ENCODE results near the gene NEO1.
"Not testable (repeated sequence)": the region's sequence is repeated elsewhere in the genome, so short reads cannot be mapped to it uniquely, and the experiment has no call there.

The NEO1 gene

DNA sequence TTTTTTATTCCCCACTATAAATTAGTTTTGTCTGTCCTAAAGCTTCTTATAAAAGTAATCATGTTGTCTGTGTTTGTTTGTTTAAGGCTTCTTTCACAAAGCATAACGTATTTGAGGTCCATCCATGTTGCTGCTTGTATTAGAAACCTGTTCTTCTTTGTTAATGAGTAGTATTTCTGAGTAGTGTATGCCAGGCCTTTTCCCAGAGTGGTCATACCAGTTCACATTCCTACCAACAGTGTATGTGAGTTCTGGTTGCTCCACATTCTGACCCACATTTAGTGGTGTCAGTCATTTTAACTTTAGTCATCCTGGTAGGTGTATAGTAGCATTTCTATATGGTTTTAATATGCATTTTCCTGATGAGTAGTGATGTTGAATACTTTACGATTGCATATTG lies 98.6 kb downstream of the NEO1 start:
- no peak for DNase-seq

DNA sequence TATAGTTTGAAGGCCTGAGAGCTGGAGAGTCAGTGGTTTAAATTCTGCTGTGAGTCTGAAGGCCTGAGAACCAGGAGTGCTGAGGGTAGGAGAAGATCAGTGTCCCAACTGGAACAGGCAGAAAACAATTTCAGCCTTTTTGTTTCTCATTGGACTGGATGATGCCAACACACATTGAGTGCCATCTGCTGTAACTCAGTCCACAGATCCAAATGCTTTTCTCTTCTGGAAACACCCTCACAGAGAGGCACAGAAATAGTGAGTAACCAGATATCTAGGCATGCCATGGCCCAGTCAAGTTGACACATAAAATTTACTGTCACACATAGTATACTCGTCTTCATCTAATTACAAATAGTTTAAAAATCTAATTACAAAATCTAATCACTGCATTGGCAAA lies 100.8 kb downstream of the NEO1 start:
- DNase-seq: no peak

DNA sequence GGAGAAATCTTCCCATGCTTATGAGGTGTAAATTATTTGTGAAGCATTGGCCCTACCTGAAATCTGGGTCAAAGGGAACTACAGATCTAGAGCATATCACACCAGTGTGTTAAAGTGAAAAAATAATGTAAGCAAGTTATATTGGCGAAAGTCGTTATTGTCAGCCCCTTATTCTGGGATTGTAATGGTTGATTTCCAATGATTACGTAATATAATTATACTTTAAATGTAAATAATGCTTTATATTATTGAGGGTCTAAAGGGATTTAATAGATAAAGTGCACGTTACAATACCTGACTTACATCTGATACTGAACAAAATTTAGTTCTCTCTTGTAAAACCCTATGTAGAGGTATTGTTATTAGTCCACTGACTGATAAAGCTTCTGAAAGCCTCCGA lies 101.2 kb downstream of the NEO1 start:
- no peak for DNase-seq

DNA sequence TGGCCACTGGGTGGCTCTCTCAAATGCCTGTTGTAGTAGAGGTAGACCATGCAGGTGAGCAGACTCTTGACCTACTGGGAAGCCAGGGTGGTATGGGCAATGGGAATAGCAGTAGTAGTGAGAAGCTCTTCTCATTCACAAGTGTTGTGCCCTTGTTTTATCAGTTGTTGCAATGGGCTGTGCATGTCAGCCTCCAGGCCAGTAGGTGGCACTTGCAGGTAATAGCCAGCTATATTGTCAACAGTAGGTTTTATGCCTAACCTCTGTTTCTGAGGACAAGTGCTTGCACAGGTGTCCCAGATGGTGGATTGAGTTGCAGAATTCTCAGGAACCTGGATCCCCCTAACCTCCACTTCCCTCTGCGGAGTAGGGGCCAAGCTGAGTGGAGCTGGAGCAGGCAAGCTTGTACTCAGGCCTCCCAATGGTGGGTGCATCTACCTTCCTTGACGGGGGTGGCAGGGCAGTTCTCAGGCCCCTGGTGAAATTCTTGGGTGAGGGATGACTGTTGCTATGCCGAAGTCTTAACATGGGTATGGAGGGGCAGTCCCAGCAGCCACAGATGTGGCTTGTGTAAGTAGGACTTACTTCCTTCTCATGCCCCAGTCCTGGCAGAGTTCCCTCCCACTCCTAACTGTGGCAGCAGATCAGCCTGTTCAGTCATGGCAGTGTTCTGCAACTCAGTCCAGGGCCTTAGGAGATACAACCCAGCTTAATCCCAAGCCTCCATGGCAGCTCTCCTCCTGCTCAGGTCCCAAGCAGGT lies 104.3 kb downstream of the NEO1 start:
- DNase-seq: no peak

DNA sequence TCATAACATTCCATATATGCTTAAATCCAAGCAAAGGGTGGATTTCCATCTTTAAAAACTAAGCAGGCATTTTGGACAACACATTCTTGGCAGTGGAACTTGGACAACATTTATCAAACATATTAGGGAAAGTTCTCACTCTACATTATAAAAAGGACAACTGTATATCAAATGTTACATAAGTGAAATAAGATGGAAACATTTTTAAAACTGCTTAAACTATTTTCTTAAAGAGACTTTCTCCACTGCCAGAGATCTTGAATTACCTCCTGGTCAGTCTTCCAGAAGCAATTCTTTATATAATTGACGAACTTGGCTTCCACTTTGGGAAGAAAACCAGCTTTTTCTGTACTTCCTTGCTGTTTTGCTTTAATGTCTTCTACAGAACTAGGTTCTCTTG lies 109.3 kb downstream of the NEO1 start:
- DNase-seq: no peak

DNA sequence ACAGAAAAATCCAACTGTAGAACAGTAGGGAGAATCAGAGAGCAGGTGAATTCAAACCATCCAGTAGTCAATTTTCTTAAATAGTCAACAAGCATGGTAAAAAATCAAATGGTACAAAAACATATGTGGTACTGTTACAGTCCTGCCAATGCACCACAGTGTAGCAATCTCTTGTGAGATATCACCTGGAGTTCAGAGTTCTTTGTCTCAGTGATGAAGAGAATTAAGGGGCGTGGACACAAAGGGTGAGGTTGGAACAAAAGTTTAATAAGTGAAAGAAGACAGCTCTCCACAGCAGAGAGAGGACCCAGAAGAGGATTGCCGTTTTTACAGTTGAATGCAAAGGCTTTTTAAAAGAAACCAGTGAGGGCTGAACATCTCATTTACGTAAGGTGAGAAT lies 113.2 kb downstream of the NEO1 start:
- DNase-seq: no peak

DNA sequence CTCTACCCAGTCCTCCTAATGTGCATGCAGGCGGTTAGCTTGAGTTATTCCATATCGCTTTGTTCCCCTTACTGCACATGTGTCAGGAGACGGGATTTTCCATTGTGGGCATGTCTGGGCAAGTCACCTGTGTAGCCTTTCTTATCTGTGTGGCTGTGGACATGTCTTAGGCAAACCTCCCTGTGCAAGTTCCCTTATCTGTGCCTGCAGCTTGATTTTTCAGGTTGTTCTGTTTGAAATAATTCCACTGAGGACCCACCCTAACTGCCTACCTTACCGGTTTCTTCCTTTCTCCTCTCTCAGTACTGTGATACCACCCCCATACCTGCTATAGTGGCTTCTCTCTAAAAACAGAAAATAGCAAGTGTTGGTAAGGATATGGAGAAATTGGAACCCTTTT lies 113.6 kb downstream of the NEO1 start:
- DNase-seq: no peak

DNA sequence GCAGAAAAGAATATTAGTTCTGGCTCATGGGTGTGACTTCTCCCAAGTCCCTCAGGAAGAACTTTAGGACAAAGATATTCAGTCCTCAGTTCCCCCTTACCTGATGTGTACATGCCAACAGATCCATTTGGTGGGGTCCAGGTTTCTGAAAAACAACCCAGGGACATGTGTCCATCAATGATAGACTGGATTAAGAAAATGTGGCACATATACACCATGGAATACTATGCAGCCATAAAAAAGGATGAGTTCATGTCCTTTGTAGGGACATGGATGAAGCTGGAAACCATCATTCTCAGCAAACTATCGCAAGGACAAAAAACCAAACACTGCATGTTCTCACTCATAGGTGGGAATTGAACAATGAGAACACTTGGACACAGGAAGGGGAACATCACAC lies 114.4 kb downstream of the NEO1 start:
- DNase-seq: not testable (repeated sequence)

DNA sequence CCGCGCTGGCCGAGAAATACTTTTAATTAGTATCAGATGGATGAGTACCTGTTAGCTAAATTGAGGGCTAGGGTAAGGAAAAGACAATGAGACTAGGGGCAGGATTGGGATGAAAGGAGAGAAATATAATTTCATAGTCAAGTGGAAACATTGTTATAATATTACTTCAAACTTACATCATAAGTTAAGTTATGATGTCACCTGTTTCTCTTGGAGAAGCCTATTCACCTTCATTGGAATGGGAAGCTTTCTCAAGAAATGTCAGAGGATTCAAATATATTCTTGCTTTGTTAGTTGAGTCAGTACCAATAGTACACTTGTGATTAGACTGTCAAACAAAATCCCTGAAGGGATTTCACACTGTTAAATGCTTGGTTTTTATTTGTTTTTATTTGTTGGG lies 116.2 kb downstream of the NEO1 start:
- no peak for DNase-seq

DNA sequence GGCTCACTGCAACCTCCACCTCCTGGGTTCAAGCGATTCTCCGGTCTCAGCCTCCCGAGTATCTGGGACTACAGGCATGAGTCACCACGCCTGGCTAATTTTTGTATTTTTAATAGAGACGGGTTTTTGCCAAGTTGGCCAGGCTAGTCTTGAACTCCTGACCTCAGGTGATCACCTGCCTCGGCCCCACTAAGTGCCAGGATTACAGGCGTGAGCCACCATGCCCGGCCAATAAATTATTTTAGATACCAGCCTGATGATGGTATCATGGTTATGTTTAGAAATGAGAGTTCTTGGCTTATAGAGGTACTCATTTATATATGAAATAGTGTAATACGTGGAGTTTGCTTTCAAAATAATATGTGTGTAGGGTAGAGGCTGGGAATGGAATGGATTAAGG lies 119.4 kb downstream of the NEO1 start:
- no peak for DNase-seq

DNA sequence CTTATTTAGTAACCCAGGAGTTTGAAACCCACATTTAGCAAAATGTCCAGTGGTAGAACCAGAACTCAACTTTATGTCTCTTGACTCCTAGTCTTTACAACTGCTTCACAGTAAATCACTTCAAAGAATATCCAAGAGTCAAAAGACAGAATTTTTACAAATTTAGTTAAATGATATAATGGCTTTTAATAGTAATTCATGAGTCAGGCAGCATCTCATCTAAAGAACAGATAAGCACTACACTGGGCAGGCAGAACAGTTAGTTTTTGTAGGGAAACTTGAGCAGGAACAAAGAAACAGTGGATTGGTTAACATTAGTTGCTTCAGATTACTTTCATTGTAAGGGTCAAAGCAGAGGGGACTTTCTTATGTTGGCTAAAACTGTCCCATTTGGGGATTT lies 120.2 kb downstream of the NEO1 start:
- DNase-seq: no peak

DNA sequence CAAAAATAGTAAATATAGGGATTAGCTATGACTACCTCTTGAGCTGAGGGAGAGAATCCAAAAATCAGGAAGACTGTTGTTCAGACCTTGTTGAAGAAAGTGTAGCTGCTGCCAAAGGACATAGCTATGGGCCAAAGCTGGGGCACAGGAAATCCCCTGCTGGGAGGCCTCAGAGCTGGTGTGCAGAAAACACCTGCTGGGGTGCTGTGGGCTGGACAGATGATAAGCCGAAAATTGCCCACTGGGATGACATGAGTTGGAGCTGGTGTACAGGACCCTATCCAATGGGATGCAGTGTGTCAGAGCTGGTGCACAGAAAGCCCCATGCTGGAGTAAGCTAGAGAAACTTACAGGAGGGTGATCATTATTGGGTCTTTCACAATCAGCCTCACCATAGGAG lies 121.9 kb downstream of the NEO1 start:
- peak; percentile 5 for DNase-seq

DNA sequence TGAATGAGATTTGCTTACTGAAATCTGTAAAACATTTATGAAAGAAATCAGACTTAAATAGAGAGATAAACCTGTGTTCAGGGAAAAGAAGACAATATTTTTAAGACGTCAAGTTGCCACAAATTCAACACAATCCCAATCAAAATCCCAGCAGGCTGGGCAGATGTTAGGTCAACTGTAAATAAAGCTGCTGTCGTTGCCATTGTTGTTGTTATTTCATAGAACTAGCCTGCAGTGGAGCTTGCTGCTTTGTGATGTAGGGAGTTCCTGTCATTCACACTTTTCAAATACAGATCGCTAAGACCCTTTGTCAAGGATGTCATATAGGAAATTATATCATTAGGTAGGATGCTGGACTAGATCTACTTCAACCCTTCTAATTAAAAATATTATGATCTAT lies 123.1 kb downstream of the NEO1 start:
- peak; percentile 67 for DNase-seq

DNA sequence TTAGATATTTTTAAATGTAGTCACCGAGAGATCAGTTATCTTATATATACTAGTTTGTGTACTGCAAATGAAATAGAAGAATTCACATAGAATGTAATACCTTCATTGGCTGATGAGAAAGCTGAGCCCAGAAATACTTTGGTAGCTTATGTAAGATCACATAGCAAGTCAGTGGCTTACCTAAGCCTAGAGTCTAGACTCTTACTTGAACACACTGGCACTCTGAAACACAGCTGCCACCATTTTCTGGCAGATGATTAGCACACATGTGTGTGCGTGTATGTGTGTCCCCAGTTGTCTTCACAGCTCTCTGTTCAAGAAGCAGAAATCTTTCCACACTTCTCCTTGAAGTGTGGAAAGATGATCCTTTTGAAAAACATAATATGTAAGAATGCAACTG lies 124.3 kb downstream of the NEO1 start:
- peak; percentile 8 for DNase-seq

DNA sequence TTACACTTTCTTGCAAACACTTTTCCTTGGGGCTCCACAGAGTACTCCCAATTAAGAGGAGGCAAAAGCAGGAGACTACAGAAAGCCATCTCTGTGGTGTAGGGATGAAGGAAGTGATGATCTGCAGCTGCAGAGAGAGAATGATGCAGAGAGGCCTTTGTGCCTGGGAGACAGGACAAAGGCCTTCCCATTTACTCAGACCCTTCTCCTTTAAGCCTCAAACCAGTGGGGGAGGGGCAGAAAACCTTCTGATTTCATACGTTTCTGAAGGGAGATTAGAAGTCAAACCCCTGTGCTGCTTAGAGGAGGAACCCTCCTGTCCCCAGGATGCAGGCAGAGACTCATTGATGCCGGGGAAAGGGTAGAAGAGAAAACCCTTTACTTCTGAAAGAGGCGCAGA lies 130.8 kb downstream of the NEO1 start:
- no peak for DNase-seq

DNA sequence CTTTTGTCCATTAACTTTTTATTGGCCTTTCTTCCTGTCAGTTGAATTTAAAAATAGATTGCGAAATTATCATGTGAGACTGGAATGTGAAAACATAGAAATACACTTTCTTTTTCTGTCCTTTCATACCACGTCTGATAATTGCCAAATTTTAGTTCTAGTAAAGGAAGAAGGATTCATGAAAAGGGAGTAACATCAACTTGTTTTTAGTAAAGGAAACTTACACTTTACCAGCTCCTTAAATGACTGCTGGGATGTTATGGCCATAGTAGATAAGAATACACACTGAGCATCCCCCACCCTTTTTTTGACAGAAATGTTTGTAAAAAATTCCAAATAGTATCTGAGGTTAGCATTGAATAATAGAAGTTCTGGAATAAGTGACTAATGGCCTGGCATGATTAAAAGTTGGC lies 137.9 kb downstream of the NEO1 start:
- DNase-seq: no peak

DNA sequence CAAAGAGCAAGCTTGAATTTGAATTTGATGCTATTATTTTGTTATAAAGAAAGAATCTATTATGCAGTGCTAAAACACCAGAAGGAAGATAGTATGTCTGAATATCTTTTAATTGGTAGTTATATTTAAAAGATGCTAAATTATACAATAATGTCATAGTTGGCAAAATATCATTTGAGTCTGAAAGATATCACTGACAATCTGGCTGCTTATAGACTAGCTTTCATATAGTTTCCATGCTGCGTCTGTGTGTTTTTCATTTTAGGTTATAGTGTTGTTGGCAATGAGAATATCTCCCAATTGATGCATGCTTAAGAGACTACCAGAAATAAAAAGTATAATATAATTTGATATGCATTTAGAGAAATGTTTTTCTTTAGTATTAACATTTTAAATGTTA lies 142.9 kb downstream of the NEO1 start:
- DNase-seq: no peak

DNA sequence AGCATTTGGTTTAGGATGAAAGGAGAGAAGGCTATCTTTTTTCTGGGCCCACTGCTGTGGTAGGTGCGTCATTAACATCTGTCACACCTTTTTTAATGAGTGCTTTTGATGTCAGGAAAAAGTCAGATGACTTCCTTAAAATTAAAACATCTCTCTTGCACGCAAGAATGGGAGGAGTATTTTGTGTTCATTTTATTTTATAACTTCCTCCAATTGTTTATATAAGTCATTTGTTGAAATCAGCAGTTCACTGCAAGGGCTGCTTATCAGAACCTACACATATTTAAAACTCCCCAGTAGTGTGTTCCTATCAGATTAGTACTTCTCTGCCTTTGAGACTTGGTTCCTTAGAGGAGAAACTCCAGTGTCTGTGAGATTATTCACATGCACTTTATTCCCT lies 143.8 kb downstream of the NEO1 start:
- DNase-seq: no peak

DNA sequence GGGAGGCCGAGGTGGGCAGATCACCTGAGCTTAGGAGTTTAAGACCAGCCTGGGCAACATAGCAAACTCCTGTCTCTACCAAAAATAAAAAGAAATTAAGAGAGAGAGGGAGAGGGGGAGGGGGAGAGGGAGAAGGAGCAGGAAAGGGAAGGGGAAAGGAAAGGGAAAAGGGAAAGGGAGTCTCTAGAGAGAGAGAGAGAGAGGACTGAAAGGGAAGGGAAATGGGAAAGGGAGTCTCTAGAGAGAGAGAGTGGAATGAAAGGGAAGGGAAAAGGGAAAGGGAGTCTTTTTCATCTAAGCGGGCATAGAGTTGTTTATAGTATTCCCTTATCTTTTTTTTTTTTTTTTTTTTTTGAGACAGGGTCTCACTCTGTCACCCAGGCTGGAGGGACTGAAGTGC lies 148.1 kb downstream of the NEO1 start:
- no peak for DNase-seq

DNA sequence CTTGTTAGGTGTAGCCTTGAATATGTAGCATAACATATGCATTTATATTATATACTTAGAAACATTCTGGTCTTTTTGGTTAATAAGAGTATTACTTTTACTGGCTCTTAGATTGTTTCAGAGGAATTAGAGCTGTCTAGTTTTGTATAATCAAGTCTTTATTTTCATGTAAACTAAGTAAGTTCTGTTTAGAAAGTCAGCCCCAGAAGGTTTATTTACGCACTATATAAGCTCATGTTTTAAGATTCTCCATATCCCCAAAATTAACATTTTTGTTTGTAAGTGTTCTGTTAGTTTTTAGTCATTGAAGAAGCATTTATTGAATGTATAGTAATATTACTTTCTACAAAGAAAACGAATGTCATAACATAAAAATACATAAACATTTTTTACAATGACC lies 158.4 kb downstream of the NEO1 start:
- DNase-seq: no peak

DNA sequence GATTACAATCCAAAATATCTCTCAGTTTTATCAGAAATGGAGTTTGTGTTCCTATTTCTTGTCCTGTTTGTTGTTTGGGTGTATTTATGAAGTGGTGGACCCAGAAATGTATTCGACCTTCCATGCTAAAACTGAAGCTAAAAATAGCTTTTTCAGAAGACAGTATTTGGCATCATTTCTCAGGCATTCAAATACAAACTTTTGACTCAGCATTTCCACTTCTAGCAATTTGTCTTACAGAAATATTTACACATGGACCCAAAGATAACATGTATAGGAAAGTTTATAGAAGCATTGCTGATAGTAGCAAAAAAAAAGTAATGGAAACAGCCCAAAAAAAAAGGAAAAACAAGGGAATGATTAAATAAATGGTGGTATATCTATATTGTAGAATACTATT lies 160.2 kb downstream of the NEO1 start:
- DNase-seq: no peak

DNA sequence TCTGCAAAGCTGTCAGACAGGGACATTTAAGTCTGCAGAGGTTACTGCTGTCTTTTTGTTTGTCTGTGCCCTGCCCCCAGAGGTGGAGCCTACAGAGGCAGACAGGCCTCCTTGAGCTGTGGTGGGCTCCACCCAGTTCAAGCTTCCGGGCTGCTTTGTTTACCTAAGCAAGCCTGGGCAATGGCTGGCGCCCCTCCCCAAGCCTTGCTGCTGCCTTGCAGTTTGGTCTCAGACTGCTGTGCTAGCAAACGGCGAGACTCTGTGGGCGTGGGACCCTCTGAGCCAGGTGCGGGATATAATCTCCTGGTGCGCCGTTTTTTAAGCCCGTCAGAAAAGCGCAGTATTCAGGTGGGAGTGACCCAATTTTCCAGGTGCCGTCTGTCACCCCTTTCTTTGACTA lies 169.2 kb downstream of the NEO1 start:
- DNase-seq: not testable (repeated sequence)

DNA sequence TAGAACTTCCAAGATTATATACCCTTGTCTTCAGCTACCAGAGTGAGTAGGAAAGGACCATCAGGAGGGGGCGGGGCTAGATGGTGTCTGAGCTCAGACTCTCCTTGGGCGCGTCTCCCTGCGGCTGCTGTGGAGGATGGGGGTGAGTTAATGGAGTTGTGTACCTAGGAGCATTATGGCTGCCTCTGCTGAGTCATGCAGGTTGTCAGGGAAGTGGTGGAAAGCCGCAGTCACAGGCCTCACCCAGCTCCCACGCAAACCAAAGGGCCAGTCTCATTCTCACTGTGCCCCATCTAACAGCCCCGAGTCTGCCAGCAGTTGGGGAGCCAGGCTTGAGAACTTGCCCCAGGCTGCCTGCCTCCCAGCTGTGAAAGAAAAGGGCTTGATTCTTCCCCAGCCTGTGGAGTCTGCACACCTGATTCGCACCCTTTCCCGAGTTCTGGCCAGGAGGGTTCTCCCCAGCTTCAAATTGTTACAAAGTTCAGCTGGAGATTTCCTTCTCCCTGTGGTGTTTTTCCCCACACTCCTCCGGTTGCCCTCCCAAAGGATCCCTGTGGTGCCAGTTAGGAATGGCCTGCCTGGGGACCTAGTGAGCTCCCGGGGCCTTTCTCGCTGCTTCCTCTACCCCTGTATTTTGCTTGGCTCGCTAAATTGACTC lies 173.2 kb downstream of the NEO1 start:
- DNase-seq: no peak

DNA sequence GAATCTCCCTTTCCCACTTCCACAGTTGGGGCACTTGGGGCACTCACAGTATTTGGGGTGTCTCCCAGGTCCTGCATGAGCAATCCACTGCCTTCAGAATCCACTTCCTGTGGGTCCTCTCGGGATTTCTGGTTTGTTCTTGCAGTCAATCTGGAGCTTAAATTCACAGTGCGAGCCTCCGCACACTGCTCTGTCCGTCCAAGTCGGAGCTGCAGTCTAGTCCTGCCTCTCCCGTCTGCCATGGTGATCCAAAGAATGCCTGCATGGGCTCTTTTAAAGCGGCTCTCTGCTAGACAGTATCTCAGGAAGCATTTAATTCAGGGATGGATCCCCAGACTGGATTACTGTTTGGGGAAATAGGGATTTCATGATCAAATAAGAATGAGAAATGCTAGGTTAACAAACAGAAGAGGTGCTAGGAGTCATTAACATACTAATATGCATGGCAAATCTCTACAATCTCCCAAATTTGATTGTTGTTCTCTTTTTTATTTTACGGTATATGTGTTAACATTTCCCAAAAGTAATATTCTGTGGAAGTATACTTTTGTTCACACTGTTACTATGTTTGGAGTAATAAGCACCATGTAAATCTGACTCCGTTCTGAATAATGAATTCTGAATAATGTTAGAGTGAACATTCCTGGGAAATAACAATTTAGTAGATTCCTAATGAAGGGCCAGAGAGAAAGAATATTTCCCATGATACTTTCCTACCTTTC lies 174.0 kb downstream of the NEO1 start:
- no peak for DNase-seq

Measured in eye (tissue), 1 donor.